Measurements from ENCODE around the gene LRIG1.

- TF ChIP-seq, protein P1, sequence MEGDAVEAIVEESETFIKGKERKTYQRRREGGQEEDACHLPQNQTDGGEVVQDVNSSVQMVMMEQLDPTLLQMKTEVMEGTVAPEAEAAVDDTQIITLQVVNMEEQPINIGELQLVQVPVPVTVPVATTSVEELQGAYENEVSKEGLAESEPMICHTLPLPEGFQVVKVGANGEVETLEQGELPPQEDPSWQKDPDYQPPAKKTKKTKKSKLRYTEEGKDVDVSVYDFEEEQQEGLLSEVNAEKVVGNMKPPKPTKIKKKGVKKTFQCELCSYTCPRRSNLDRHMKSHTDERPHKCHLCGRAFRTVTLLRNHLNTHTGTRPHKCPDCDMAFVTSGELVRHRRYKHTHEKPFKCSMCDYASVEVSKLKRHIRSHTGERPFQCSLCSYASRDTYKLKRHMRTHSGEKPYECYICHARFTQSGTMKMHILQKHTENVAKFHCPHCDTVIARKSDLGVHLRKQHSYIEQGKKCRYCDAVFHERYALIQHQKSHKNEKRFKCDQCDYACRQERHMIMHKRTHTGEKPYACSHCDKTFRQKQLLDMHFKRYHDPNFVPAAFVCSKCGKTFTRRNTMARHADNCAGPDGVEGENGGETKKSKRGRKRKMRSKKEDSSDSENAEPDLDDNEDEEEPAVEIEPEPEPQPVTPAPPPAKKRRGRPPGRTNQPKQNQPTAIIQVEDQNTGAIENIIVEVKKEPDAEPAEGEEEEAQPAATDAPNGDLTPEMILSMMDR (IDR thresholded peaks at IDR 0.05; ENCODE audit: insufficient read depth, low read length), result no peak
- TF ChIP-seq GABPA (IDR thresholded peaks at IDR 0.05; ENCODE audit: low read depth) (no peak), POLR2AphosphoS5 (IDR thresholded peaks at IDR 0.05; ENCODE audit: low read depth) (no peak), REST (IDR thresholded peaks at IDR 0.05; ENCODE audit: insufficient replicate concordance, low read depth) (no peak), SPI1 (IDR thresholded peaks at IDR 0.05; ENCODE audit: borderline replicate concordance, low read depth) (no peak)
These were observed 19.9 kb upstream of the LRIG1 start for GRCh38 chr3:66520724-66521123.
